22Rv1 (cell line): ENCODE results near the gene PCTP.

ENCODE experiments used
- CTCF ChIP-seq: fragments of 450-650 bp; IDR thresholded peaks from 2 replicates; pipeline ENCODE4 v1.5.1; 2017; ENCODE audit warnings: mild to moderate bottlenecking
- ZFX ChIP-seq: fragments of 450-650 bp; IDR thresholded peaks from 2 replicates; pipeline ENCODE4 v1.6.1; 2017; ENCODE audit warnings: antibody characterized with exemption, borderline replicate concordance

GRCh38 chr17:55734128-55734781 lies 16.6 kb upstream of the PCTP start:
- TF ChIP-seq CTCF (no peak), ZFX (no peak)
